Ecto neural progenitor cell (in vitro differentiated cells): ENCODE measurements around the gene TMEM63A.
"Not testable (repeated sequence)": the region's sequence is repeated elsewhere in the genome, so short reads cannot be mapped to it uniquely, and the experiment has no call there.

Experiments
- DNase-seq: peaks from one replicate; pipeline ENCODE4 v3.0.0-alpha.2; 2018; ENCODE audit warnings: low spot score

Gene TMEM63A

DNA sequence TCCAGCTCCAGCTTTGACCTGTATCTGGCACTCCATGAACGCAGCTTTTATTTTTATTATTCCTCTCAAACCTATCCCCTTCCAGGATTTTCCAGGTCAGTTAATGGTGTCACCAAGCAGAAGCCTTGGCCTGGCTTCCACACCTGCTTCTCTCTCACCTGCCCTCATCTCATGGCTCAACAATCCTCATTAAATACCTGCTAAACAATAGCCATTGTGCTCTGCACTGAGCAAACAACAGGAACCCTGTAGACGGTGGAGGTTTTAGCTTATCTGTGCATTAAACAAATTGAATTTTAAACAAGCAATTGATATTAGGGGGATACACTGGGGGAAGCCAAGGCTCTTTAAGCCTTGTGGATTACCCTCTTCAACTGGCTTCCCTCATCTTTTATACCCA, 26.6 kb upstream of the TMEM63A start:
- DNase-seq = no peak

- no peak for DNase-seq
These were observed 25.9 kb upstream of the TMEM63A start for GRCh38 chr1:225908013-225908640.

- DNase-seq = no peak
These were observed 25.2 kb upstream of the TMEM63A start for GRCh38 chr1:225907341-225907740.

DNA sequence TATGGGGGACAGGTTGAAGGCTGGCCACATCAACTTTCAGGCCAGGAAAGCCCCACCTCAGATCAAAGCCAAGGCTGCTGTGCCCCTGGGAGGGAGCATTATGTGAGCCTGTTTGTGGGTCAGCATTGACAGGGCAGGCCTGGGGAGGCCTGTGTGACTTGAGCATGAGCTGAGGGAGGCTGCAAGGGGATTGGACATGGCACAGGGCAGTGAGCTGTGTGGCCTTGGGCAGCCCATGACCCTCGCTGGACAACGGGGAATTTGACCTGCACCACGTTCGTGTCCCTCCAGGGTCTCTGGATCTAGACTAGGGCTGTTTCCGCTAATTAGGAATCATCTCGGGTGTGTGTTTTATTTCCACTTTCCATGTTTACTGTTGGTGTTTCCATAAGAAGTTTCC, 24.3 kb upstream of the TMEM63A start:
- DNase-seq = no peak

- no peak for DNase-seq
These were observed 21.4 kb upstream of the TMEM63A start for GRCh38 chr1:225903623-225904022.

DNA sequence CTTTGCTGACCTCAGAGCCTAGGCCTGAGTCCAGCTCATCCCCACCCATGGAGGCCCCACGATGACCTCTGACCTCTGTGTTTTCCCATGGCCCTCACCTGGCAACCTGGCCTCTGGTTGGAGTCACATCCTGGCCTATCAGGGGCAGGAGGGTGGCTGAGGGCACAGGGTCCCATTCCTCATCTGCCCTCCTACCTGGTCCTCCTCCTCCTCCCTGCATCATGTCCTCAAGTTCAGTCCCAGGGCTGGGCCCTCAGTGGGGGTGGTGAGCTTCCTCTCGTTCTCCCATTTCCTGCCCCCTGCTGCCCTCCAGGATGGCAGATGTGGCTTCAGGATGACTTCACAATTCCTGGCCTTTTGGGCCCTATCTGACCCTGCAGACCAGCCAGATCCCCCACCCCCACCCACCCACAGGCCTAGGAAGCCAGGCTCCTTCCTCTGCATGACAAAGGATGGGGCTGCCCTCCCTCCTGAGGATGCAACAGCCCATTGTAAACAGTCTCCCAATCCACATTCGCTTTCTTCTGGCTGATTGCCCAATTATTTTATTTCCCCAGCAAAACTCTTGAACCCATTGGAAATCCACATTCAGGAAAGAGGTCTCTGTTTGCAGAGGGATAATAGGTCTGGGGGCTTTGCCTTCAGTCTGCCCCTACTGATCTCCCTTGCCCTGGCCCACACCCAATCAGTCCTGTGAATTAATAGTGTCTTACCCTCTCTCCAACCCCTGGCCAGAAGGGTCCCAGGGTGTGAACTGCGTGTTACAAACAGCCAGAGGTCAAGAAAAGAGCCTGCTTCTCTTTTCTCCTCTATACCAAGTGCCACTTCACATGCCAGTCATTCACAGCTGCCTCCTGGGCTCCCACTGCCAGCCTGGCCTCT, 17.1 kb upstream of the TMEM63A start:
- no peak for DNase-seq

DNA sequence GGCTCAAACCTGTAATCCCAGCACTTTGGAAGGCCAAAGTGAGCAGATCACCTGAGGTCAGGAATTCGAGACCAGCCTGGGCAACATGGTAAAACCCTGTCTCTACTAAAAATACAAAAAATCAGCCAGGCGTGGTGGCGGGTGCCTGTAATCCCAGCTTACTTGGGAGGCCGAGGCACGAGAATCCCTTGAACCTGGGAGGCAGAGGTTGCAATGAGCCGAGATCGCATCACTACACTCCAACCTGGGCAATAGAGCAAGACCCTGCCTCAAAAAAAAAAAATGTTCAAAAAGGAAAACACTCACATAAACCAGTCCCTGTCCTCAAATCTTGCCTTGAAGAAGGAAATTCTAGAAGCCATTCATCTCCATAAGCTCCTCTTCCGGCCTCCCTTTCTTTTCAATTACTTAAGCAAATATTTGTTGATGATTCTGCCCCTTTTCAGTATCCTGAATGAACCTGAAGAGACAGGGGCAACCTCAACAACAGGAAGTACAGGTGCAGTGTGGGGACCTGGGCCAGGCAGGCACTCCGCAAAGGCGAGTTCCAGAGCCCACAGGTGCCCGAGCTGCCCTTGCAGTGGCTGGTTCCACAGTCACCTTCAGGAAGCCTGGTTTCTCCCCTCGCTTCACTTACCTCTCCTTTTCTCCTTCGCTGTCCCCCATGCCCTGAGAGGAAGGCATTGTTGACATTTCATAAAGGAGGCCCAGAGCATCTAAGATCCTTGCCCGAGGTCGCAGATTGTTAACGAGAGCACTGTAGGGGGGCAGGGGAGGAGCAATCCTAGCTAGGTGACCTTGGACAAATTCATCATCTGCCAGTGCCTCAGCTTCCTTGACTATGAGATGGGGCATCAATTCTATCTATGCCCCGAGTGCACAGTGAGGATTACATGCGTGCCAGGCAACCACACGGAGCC, 15.7 kb upstream of the TMEM63A start:
- no peak for DNase-seq

DNA sequence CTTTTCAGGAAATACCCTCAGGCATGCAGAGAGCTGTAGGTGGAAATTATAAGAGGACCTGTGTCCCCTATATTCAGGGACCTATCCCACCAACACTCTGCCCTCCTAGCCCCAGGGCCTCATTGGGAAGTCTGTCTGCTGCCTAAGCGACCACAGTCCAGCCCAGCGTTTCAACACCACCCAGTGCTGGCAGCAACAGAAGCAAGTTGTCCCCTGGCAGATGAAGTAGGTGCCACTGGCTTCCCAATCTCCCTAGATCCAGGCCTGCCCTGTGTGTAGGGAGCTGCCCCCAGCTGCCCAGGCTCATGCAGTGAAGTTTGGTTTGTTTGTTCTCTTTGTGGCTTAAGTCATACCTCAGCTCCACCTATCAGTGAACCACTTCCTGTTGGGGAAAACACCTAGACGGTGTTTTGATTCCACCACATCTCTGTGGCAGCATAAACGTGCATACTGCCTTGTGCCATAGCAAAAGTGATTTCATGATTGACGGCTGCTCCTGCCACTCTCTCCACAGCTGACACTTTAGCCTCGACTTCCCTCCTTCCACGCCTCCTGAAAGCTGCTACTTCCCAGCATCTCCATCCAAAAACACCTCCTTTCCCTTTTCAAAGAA, 14.9 kb upstream of the TMEM63A start:
- no peak for DNase-seq

DNA sequence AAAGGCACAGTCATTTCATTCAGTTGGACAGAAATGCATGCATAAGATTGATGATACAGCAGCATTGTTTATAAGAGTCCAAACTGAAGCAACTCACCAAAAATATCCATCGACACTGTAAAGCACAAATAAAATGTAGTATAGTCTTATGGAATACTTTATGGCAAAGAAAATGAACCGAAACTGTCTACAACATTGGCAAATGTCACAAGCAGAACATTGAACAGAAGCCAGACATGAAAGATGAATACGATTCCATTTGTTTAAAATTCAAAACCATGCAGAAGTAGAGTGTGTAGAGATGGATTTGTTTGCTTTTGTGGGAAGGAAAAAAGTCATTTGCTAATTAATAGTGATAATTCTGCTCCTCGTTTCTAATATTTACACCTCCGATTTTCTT, 14.3 kb upstream of the TMEM63A start:
- no peak for DNase-seq

GRCh38 chr1:225892307-225892706, 10.1 kb upstream of the TMEM63A start:
- no peak for DNase-seq

DNA sequence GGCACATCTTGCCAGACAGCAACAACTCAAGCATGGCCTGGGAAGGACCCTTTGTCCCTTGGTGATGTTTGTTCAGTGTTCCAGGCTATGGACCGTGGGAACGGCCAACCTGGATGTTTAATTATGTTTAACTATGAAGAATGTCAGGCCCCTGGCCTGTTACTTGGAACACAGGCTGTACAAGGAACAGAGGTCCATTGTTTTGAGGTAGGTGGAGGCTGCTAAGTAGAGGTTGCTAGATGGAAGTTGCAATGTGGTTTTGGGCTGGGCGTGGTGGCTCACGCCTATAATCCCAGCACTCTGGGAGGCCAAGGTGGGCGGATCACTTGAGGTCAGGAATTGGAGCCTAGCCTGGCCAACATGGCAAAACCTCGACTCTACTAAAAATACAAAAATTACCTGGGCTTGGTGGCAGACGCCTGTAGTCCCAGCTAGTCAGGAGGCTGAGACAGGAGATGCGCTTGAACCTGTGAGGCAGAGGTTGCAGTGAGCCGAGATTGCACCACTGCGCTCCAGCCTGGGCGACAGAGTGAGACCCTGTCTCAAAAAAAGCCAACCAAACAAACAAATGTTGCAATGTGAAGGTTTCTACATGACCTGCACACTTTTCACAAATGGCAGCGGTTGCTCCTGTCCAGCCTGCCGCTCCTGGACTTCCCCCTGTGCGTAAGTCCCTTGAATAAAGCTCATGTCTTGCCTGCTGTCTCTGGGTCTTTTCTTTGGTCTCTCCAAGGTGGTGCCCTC, 9.2 kb upstream of the TMEM63A start:
- DNase-seq = no peak

DNA sequence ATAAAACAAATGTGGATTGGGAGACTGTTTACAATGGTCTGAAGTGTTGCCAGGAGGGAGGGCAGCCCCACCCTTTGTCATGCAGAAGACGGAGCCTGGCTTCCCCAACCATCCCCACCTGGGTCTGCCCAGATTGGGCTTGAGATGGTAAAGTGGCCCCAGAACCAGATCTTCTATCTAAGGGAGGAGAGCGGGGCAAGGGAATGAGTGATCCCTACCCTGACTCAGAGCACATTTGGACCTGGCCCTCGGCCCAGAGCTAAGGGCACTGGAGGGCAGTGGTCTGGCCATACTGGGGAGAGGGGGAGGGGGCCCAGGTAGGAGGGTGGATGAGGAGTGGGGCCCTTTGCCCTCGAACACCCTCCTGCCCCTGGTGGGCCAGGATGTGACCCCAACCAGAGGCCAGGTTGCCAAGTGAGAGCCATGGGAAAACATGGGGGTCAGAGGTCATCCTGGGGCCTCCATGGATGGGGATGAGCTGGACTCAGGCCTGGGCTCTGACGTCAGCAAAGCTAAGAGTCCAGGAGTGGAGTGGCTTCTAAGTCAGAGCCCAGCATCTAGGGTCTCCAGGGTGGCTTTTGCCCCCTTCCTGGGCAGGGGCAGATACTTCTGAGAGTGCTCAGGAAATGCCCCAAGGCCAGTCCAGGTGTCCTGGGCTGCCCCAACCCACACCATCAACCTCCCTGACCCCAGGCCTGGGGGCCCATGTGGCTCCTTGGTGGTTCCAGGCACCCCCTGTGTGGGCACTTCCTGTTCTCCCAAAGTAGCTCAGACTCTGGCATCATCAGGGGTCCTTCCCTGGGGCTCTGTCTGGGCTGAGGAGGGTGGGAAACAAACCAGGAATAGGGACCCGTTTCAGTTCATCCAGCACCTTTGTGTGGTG, 8.4 kb upstream of the TMEM63A start:
- DNase-seq = no peak

- no peak for DNase-seq
These were observed 7.6 kb upstream of the TMEM63A start for GRCh38 chr1:225889743-225890142.

DNA sequence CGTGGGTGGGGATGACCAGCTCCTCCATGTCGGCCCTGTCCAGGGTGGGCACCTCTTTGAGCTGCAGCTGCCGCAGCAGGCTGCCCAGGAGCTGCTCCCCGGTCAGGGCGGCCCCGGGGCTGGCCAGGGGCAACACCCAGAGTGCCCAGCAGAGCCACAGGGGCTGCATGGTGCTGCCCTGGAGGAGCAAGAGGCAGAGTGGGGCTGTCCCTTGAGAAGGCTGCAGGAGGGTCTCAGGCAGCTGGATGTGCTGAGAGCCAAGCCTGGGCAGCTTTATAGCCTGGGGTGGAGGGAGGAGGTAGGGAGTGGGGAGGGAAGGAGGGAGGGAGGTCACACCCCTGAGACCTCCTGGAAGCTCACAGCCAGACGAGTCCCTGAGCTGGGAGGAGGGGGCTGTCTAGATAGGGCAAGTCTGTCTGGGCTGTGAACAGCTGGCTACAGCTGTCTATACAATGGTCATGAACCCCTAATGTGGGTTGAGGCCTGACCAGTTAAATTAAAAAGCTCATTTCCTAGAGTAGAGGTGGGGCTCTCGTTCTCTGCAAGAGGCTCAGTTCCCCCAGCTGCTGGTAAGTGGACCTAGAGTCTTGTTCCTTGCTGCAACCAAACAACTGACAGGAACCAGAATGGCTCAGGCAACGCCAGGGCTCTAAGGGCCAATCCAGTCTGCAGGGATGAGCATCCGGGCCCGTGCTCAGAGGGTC, 6.9 kb upstream of the TMEM63A start, which contains the start of gene LEFTY1:
TSS of gene LEFTY1 (minus strand) at position 249 of the 704 bp plus-strand sequence. CDS start at position 169, 80 bp downstream.
- no peak for DNase-seq

DNA sequence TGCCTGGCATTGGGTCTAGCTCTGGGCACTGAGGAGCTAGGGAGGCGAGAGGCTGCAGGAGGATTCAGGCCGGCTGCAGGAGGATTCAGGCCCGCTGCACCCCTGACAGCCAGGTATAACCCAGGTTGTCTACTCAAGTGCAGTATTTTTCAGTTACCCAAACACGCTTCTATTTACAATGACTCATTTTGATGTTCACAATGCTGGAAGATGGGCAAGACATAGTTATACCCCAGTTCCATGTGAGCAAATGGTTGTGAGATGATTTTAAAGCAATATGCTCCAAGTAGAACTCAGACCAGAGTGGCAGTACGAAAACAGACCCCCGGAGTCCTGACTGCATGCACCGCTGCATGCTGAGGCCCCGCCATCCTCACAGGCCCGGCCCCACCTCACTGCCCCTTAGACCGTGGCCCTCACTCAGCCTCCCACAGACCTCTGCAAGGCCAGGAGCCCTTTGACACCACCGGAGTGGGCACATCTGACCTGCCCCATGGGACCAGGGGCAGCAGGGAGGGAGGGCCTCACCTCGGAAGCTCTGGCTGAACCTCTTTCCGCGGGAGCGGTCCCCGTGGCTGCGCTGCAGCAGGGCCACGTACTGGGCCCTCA, 6.2 kb upstream of the TMEM63A start:
- no peak for DNase-seq

DNA sequence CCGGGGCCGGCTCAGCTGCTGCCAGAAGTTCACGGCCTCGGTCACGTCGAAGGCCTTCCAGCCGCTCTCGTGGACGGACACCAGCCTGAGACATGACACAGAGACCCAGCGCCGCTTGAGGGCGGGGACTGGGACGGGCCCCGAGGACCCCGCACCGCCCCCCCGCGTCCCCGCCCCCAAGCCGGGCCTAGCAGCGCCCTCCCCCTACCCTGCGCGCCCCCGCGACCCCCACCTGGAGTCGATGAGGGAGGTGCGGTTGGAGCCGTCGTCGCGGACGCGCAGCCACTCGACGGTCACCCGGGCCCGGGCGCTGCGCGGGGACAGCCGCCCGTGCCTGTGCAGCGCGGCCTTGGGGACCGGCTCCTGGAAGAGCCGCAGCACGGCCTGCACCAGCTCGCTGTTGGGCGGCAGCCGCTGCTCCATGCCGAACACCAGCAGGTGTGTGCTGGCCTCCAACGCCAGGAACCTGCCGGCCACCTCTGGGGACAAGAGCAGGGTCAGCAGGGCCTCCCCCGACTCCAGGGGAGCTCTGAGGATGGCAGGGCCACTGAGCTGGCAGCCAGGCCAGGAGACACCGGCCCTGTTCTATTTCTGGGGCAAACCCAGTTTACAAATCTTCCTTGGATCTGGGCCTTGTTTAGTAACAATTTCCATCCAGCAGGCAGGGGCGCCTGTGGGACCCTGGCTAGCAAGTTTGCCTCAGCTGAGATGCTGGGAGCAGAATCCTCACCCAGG, 5.5 kb upstream of the TMEM63A start:
- not testable (repeated sequence) for DNase-seq

DNA sequence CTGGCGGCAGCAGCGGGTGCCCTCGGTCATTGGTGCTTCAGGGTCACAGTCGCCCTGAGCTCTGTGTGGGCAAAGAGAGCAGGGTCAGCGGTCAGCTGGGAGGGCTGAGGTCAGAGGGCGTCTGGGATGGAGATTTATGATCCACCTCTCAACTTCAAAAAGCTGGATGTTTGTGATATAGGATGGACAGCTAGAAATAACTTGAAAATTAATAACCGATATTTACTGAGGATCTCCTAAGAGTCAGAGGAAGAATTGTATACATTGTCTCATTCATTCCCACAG, 4.8 kb upstream of the TMEM63A start:
- DNase-seq = no peak

- no peak for DNase-seq
These were observed 4.2 kb upstream of the TMEM63A start for GRCh38 chr1:225886159-225887029.
